SK-N-SH (cell line): ENCODE measurements around the gene PARVA.

Experiments used
- CTCF ChIP-seq: fragments of 200-600 bp; sonication (generic); IDR thresholded peaks from 2 replicates; pipeline ENCODE4 v1.6.1; 2017; ENCODE audit warnings: antibody characterized with exemption, mild to moderate bottlenecking, moderate library complexity
- TF ChIP-seq, protein P1 (sequence below): fragments of 150-350 bp; IDR thresholded peaks from 2 replicates; pipeline ENCODE4 v1.6.1; 2017; ENCODE audit warnings: antibody characterized with exemption, low read length, low read depth, borderline replicate concordance

DNA sequence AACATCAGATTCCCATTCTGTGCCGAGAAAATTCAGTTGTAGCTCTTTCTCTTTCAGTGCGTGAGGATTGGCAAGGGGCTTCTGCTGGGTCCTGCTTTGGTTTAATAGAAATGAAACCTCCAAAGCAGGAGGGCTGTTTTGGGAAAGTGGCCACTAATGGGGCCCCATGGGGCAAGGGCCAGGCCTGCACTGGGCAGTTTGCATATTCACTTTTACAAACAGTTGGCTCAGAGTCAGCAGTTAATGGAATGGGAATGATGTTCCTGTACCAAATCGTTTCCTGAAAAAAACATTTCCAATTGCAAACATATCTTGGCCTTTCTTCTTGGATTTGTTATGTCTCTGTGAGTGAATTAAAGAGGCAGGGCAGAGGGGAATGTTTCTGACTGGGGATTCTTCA, 92.1 kb downstream of the PARVA start:
- no peak for TF ChIP-seq CTCF
- TF ChIP-seq, protein P1, sequence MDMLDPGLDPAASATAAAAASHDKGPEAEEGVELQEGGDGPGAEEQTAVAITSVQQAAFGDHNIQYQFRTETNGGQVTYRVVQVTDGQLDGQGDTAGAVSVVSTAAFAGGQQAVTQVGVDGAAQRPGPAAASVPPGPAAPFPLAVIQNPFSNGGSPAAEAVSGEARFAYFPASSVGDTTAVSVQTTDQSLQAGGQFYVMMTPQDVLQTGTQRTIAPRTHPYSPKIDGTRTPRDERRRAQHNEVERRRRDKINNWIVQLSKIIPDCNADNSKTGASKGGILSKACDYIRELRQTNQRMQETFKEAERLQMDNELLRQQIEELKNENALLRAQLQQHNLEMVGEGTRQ, result no peak
